ENCODE data around the gene AMZ1. TPM values are rescaled to one million over a fixed set of nuclear protein-coding genes. Genes with fewer than 3 reads are reported as not detected.

Gene AMZ1, protein sequence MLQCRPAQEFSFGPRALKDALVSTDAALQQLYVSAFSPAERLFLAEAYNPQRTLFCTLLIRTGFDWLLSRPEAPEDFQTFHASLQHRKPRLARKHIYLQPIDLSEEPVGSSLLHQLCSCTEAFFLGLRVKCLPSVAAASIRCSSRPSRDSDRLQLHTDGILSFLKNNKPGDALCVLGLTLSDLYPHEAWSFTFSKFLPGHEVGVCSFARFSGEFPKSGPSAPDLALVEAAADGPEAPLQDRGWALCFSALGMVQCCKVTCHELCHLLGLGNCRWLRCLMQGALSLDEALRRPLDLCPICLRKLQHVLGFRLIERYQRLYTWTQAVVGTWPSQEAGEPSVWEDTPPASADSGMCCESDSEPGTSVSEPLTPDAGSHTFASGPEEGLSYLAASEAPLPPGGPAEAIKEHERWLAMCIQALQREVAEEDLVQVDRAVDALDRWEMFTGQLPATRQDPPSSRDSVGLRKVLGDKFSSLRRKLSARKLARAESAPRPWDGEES
- not detected in 2 replicates for total RNA-seq (2014; rRNA removed; shearing (Covaris generic))

DNA sequence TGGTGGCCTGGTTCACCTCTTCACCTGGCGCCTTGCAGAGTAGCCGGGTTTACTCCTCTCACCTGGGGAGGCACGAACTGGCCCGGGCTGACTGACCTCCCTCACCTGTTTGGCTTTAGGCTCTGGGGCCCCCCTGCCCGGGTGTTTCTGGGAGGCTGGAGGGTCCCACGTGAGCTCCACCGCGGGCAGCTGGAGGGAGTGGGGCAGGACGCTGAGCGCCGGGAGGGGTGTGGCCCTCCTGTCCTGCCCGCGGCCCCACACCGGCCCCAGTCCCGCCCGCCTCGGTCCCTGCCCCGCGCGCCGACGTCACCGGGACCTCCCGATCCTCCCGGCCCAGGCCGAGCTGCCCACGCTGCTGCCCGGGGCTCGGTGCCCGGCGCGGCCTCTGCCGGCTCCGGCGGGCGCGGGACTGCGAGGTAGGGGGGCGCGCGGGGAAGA is at the start of gene AMZ1:
AMZ1 (plus strand) TSS at position 322 of the 438 bp plus-strand sequence. CDS start 12,250 bp downstream, outside the sequence.
- no peak for DNase-seq (ENCODE audit: low spot score)

DNA sequence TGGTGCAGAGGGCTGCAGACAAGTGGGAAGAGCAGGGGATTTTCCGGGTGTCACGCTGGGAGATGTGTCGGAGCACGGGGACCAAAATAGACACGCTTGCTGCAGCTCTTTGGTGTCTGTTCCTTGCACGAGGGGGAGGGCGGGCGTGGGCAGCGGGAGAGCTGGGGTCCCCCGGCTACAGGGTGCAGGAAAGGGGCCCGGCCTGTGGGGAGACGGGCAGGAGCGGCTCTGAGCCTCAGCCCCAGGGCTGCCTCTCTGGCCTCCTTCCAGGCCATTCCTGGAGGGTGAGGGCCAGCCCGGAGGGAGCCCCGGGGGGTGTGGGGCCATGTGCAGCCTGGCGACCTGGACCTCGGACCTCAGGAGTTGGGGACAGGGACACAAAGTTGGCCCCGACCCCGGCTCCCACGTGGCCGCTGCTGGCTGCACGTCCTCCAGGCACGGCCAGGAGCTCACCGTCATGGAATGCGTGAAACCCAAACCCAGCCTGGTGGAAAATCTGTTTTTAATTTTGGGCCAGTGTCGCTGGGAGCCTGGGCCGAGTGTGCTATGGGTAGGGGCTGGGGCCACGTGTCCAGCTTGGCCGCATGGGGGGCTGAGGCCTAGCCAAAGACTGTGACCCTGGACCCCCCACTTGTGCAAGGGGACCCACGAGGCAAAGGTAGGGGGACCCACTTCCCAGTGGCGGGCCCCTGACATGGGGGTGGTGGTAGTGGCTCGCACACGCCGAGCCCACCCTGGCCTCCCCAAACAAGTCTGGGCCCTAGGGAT is 49.6 kb upstream of the AMZ1 start:
- in situ Hi-C loops (cut with HindIII; ENCODE audit: low sequenced_read_pairs), result no loop called here

More for the DNA sequence above, at the start of gene AMZ1:
- in situ Hi-C loops (cut with HindIII; ENCODE audit: low sequenced_read_pairs), result no loop called here

DNA sequence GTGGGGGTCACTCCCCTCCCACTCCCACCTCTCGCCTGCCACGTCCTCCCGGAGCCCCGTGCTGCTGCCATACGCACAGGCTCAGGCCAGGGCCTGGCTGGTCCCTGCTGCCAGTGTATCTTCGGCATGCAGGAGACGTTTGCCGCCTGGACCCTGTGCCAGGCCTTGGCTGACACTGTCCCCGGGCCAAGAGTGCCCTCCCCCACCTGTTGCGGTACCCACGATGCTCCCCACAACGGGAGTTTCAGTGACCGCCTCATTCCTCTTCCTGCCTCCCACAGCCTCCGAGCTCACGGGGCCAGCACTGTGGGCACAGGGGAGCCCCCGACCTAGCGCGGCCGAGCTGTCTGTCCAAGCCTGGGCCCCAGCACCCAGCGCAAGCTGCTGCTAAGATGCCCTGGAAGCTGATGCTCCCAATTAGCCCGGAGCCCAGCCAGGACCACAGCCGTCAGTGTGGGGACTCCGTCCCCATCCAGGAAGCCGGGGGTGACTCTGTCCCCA is 48.8 kb upstream of the AMZ1 start:
- in situ Hi-C loops (cut with HindIII; ENCODE audit: low sequenced_read_pairs), result no loop called here
- peak; percentile 61 for DNase-seq (ENCODE audit: low spot score)

More for the DNA sequence above, 49.6 kb upstream of the AMZ1 start:
- DNase-seq (ENCODE audit: low spot score), result no peak

DNA sequence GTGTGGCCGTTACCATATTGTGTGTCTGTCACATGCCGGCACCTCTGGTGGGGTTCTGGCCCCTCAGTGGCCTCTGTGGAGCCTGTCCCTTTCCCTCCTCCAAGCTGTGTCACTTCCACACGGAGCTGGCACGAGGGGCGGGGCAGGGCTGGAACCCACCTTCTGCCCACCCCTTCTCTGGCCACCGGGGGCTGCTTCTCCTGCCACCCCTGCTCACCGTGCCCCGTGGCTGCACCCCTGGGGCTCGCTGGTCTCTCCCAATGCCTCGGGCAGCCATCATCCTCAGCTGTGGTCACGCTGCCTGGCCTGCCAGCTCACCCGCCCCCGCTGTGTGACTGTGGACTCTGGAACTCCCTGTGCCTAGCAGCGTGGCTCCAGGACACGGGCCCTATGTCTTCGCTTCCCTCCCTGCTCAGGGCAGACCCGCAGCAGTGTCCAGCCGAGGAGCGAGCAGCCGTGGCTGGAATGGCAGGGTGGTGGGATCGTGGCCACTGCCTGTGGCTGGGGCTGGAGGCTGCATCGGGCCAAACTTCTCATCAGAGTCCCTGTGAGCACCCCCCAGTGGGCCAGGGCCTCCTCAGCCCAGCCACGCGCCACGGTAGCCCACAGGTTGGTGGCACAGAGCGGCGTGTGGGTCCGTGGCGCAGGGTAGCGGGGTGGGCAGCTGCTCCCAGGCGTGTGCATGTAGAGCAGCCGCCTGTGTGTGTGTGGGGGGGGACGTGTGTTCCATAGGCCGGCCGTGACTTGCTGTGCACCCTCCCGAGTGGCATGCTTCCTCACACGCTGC is 48.1 kb upstream of the AMZ1 start:
- no peak for DNase-seq (ENCODE audit: low spot score)
- in situ Hi-C loops (cut with HindIII; ENCODE audit: low sequenced_read_pairs), result no loop called here

DNA sequence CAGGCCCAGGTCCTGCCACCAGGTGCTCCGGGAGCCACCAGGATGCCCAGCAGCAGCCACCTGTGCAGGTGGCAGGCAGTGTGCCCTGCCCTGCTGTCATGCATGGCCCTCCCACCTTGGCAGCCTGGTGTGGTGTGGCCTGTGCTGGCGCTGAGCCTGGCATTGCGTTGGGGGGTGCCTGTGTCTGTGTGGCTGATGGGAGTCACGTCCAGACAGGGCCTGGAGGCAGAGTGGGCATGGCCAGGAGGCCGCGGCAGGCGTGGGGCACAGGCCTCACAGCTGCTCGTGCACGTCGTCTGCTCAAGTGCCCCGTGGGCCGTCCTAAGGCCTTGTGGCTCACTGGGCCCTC is 47.5 kb upstream of the AMZ1 start:
- DNase-seq (ENCODE audit: low spot score), result peak; percentile 77
- in situ Hi-C loops (cut with HindIII; ENCODE audit: low sequenced_read_pairs), result no loop called here

DNA sequence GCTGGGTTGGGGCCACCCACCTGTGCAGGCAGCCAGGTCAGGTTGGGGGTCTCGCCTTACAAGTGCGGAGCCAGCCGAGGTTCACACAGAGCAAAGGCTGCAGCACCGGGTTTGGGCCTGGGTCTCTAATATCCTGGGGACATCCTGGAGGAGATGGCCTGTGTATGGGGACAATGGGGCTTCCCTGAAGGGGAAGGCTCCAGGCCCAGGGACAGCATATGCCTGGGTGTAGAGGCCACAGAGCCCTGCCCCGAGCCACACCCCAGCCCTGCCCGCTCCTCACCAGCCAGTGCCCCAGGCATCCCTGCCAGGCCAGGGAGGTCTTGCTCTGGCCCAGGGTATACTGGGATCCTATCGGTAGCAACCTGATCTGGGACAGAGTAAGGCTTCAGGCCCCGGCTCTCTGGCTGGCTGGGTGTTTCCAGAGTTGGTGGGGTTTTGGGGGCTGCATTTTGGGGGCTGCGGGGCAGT is 47.1 kb upstream of the AMZ1 start:
- DNase-seq (ENCODE audit: low spot score), result no peak

DNA sequence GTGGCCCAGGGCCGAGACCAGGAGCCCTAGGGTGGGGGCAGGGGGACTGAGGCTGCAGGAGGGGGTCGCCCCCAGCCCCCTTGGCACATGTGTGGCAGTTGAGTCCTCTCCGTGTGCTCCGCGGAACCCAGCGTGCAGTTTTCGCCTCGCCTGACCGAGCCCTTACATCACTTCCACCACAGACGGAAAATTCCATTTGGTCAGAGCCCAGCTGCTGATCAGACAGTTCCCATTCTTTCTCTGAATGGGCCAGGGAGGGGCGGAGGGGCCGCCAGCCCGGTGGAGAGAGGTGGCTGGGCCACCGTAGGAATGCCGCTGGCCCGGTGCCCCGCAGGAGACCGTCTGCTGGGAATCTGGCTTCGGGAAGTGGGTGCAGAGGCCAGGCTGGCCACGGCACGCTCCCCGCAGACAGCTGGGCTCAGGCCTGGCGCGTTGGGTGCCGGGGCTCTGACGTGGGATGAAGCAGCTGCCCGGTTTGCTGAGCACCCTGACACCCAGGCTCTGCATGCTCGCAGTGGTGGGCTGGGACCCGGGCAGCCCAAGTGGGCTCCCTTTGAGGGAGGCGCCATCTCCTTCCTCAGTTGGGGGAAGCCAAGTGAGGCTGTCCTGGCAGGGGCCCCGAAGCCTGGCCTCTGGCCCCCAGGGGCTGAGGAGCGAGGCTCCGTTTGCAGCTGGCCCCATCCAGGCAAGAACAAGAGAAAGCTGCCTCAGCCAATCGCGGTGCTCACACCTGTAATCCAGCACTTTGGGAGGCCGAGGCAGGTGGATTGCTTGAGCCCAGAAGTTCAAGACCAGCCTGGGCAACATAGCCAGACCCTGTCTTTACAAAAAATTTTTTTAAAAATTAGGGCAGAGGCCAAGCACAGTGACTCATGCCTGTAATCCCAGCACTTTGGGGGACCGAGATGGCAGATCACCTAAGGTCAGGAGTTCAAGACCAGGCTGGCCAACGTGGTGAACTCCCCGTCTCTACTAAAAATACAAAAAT is 46.3 kb upstream of the AMZ1 start:
- DNase-seq (ENCODE audit: low spot score), result peak; percentile 89
- in situ Hi-C loops (cut with HindIII; ENCODE audit: low sequenced_read_pairs), result no loop called here

More for the DNA sequence above, 47.1 kb upstream of the AMZ1 start:
- in situ Hi-C loops (cut with HindIII; ENCODE audit: low sequenced_read_pairs), result no loop called here

DNA sequence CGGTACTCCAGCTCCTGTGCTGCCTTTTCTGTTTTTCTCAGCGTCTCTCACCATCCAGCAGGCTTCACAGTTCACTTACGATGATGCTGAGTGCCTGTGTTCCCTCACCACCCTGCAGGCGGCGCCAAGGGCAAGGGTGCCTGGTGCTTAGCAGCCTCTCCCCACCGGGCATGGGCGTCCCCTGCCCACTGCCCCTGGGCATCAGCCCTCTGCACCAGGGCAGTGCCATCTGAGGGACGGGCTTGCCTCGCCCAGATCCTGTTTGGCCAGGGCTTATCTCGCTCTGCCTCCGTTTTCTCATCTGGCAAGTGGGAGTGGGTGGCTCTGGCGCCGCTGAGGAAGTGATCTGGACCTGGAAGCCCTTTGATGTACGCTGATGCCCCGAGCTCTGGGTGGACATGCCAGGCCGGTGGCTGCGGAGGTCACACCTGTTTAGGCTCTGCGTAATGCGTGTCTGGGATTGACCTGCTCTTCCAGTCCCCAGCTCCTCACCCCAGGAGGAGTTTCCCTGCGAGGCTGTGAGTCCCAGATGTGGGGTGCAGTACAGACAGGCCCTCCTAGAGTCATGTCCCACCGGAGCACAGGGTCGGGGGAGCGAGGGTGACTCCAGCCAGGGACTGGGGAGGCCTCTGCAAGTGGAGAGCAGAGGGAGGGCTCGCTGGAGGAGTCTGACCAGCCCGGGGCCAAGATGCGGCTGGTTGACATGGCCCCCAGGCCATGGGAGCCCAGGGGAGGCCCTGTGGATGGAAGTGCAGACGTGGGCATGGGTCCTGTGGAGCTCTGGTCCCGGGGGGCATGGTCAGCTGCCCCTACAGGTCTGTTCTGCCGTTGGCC is 44.4 kb upstream of the AMZ1 start:
- DNase-seq (ENCODE audit: low spot score), result no peak
- in situ Hi-C loops (cut with HindIII; ENCODE audit: low sequenced_read_pairs), result no loop called here

DNA sequence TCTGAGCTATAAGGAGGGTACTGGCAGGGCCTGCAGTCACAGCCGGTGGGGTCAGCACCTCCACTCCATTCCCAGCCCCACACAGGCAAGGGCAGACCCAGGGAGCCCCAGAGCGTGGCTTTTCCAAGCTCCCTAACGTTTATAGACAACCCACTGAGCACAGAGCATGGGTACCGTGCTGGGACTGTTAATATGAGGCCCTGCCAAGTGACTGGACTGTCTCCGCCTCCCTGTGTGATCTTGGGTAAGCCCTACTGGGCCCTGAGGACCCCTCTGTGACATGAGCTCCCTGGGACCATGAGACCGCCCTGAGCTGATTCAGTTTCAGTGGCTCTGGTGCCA is 43.8 kb upstream of the AMZ1 start:
- in situ Hi-C loops (cut with HindIII; ENCODE audit: low sequenced_read_pairs), result no loop called here
- no peak for DNase-seq (ENCODE audit: low spot score)

DNA sequence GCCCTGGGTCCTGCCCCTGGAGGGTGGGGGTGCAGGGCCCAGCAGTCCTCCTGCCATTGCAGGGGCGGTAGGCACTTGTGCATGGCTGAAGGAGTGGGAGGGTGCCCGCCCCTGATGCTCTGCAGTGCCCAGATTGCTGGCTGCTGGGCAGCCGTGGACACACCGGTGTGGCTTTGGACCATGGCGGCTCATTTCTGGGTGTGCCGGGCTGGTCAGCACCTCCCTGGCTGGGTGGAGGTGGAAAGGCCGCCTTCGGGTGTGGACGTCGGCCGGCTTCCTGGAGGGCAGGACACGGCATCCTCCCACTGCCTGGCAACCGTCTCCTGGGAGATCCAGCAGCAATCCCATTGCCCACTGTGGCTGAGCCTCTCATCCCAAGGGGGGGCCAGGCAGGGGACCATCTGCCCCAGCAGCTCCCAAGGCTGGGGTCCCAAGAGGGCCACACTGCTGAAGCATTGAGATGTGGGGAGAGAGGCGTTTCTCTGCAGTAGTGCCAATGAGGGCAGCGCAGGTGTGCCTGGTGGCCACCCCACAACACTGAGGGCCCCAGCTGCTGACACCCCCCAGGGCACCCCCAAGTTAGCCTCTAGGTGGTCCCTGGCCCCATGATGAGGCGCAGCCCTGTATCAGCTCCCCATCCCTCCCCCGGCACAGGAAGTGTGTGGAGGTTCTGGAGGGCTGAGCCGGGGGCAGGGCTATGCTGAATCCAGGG is 43.3 kb upstream of the AMZ1 start:
- DNase-seq (ENCODE audit: low spot score), result no peak
- in situ Hi-C loops (cut with HindIII; ENCODE audit: low sequenced_read_pairs), result no loop called here

DNA sequence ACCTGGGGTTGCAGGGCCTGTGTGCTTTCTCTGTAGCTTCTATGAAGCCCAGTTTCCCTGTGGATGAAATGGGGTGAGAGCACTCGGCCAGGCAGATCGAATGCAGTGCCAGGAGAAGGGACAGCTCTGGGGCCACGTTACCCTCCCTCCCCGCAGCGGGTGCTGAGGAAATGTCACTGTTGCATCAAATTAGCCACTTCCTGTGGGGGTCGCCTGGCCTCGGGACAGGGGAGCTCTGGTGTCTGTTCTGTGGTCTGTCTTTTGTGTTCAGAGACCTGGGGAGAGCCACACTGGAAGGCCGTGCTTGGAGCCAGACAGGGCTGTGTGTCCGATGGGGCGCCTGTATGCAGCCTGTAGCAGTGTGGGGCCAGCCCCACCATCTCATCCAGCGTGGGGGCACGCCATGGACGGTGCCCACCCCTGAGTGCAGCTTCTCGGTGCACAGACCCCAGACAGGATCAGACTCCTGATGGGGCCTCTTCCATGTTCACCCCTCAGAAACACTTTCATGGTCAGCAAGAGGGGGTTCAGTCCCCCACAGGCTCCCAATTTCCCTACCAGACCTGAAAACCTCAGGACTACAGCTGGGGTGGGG is 42.6 kb upstream of the AMZ1 start:
- no peak for DNase-seq (ENCODE audit: low spot score)
- in situ Hi-C loops (cut with HindIII; ENCODE audit: low sequenced_read_pairs), result no loop called here

DNA sequence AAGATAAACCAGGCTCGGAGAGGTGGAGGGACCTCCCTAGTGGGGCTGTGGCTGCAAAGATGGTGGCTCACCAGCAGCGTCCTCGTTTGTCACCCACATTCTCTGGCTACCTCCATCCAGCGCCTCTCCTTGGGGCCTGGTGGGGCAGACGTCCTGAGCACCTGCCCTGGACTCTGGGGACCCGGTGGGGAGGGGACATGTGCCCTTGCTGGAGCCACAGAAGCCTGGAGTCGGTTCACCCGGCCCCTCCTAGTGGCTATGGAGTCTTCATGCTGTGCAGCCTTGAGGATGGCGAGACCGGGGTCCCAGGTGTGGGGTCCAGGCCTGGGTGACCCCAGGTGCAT is 41.7 kb upstream of the AMZ1 start:
- in situ Hi-C loops (cut with HindIII; ENCODE audit: low sequenced_read_pairs), result no loop called here
- no peak for DNase-seq (ENCODE audit: low spot score)

DNA sequence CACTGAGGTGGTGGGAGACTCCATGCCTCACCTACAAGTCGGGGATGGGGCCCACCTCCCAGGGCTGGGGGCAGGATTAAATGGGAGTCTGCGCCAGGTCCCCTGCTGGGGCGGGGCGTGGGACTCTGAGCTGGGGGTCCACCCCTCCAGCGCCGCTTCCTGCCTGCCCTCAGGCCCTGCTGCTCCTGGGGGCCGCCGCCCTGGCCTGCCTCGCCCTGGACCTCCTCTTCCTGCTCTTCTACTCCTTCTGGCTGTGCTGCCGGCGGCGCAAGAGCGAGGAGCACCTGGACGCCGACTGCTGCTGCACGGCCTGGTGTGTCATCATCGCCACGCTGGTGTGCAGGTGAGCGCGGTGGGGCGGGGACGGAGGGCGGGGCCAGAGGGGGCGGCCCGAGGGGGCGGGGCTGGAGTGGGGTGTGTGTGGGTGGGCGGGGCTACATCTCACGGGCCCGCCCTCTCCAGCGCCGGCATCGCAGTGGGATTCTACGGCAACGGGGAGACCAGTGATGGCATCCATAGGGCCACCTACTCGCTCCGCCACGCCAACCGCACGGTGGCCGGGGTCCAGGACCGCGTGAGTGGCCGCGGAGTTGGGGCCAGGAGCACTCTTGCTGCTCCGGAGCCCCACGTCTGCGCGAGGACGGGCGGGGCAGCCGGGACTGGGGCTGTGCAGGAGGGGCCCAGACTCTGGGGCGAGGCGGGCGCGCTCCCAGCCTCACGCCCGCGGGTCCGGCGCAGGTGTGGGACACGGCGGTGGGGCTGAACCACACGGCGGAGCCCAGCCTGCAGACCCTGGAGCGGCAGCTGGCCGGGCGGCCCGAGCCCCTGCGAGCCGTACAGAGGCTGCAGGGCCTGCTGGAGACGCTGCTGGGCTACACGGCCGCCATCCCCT is 41.1 kb upstream of the AMZ1 start:
- in situ Hi-C loops (cut with HindIII; ENCODE audit: low sequenced_read_pairs), result no loop called here
- DNase-seq (ENCODE audit: low spot score), result no peak

DNA sequence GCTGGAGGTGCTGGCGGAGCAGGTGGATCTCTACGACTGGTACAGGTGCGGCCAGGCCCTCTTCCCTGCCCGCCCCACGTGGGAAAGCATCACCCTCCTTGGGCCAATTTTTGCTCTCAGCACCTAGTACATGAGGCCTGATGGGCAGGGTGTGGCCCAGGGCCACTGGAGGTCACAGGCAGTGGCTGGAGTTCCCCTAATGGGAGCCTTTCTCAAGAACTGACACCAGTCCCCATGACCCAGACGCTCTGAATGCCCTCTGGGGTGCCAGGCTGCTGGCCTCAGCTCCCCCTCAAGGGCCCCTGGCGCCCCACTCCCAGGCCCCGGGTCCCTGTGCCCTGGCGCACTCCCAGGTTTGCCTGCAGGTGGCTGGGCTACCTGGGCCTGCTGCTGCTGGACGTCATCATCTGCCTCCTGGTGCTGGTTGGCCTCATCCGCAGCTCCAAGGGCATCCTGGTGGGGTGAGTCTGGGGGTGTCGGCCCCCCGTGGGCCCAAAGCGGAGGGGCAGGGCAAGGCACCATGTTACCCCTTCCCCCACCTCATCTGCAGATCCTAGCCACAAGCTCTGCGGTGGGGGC is 40.3 kb upstream of the AMZ1 start:
- DNase-seq (ENCODE audit: low spot score), result no peak
- in situ Hi-C loops (cut with HindIII; ENCODE audit: low sequenced_read_pairs), result no loop called here

DNA sequence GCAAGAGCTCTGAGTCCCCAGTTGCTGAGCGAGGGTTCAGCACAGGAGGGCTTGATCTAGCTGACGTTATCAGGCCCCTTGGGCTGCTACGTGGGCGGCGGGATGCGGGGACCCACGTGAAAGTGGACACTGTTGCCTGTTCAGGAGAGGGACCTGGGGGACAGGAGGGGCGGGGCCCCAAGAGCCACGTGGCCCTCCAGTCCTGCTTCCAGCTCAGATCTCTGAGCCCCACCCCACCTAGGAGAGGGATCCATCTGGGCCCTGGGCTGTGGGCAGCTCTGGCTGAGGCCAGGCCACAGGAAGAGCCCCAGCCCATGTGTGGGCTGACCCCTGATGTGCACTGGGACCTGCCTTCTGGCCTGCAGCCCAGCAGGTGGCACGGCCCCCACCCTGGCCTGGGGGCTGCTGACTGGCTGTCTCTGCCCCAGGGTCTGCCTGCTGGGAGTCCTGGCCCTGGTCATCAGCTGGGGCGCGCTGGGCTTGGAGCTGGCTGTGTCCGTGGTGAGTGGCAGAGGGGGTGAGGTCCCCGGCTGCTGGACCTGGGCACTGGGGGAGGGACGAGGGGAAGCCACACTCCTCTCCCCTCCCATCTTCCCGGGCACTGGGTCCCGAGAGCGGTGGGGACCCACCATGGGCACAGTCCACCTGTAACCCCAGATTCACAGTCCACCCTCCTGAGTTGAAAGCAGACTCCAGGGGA is 38.7 kb upstream of the AMZ1 start:
- in situ Hi-C loops (cut with HindIII; ENCODE audit: low sequenced_read_pairs), result no loop called here
- no peak for DNase-seq (ENCODE audit: low spot score)
